ENCODE results near the gene CHPF.
A peak's percentile ranks its signal among the peaks of the same experiment; 100 is the strongest.

CHPF gene, protein sequence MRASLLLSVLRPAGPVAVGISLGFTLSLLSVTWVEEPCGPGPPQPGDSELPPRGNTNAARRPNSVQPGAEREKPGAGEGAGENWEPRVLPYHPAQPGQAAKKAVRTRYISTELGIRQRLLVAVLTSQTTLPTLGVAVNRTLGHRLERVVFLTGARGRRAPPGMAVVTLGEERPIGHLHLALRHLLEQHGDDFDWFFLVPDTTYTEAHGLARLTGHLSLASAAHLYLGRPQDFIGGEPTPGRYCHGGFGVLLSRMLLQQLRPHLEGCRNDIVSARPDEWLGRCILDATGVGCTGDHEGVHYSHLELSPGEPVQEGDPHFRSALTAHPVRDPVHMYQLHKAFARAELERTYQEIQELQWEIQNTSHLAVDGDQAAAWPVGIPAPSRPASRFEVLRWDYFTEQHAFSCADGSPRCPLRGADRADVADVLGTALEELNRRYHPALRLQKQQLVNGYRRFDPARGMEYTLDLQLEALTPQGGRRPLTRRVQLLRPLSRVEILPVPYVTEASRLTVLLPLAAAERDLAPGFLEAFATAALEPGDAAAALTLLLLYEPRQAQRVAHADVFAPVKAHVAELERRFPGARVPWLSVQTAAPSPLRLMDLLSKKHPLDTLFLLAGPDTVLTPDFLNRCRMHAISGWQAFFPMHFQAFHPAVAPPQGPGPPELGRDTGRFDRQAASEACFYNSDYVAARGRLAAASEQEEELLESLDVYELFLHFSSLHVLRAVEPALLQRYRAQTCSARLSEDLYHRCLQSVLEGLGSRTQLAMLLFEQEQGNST

DNA sequence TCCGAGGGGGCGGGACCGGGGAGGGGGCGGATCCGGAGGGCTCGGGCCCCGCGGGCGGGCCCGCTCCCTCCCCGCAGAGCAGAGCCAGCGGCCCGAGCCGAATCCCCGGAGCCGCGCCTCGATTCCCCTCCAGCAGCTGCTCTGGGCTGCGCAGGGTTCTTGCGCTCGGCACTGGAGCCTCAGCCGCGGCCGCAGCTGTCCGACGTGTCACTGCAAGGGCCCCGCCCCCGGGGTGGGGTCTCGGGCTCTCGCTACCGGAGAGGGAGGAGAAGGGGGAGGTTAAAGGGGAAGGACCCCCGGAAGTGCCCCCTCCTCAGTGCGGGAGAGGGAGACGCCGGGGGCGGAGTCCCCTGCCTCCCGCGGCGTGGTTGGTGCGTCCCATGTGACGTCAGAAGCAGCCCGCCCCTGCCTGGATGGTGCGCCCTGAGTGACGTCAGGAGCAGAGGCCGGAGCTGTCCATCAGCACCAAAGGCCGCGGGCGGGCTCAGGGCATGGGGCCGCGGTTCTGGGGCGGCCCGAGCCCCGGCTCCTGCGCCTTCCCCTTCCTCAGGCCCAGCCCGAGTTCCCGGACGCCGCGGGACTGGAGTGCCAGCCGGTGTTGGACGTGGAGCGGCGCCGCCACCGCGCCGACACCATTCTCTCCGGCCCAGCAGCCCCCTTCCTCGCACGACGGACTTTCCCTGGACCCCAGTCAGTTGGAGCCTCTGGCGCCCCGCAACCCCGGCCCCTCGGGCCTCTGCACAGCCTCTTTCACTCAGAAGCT is at the start of gene CHPF, which contains the start of gene TMEM198:
CHPF (minus strand) TSS at position 214 of the 763 bp plus-strand sequence. CDS start 271 bp downstream, outside the sequence.
TMEM198 (plus strand) TSS at position 433 of the 763 bp plus-strand sequence. CDS start 700 bp downstream, outside the sequence.
- Mint-ChIP-seq H3K27me3 (ENCODE audit: low read depth) (peaks cover 25% of the 10 kb centered on the region), H3K36me3 (ENCODE audit: low read depth) (peaks cover 8% of the 10 kb centered on the region), H3K9me3 (no peaks in the 10 kb centered on the region)

DNA sequence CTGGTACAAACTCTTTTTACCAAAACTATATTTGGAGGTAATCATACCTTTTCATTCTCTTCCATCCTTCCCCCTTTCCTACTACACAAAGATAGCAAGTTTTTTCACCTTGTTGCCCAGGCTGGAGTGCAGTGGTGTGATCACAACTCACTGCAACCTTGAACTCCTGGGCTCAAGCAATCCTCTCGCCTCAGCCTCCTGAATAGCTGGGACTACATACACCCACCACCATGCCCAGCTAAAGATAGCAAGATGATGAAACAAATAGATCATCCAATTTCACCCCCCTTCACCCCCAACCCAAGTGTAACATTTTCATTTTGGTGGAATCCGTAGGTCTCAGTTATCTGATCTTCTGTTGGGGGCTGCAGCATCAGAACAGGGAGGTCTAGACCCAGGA is 49.5 kb upstream of the CHPF start:
- H3K4me1 Mint-ChIP-seq (ENCODE audit: low read depth): peaks cover 8% of the 10 kb centered on the region
- H3K27ac Mint-ChIP-seq: no peak overlapping the region
- peaks cover 5% of the 10 kb centered on the region for H3K27me3 Mint-ChIP-seq (ENCODE audit: low read depth)
- no peak overlapping the region for H3K4me3 Mint-ChIP-seq
- peaks cover under 1% of the 10 kb centered on the region for H3K36me3 Mint-ChIP-seq (ENCODE audit: low read depth)
- no peaks in the 10 kb centered on the region for H3K9me3 Mint-ChIP-seq

More for the DNA sequence above, at the start of gene CHPF, which contains the start of gene TMEM198:
- peak within 1 kb of the TSS; percentile 88 for H3K4me3 Mint-ChIP-seq
- peaks cover 11% of the 10 kb centered on the region for H3K4me1 Mint-ChIP-seq (ENCODE audit: low read depth)
- H3K27ac Mint-ChIP-seq: peak within 1 kb of the TSS; percentile 87

DNA sequence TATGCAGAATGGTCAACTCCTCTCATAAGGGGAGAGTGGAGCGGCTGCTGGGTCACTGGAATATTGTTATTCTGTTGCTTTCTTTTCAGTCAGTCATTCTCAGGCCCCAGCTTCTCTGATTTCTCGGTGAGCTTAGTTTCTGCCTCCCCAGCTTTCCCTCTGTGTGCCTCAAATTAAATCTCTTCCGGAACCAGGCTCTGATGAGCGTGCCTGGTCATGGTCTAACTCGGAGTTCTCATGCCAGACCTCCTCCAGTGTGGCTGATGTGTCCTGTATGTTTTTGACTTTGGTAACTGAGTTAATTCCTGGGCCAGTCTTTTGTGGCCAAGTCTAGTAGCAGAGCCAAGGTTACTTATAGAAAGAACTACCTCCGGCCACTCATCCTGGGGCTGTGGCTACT is 49.1 kb upstream of the CHPF start:
- no peak overlapping the region for H3K4me3 Mint-ChIP-seq
- peaks cover 5% of the 10 kb centered on the region for H3K4me1 Mint-ChIP-seq (ENCODE audit: low read depth)
- peaks cover 5% of the 10 kb centered on the region for H3K27me3 Mint-ChIP-seq (ENCODE audit: low read depth)
- H3K9me3 Mint-ChIP-seq: no peaks in the 10 kb centered on the region
- H3K27ac Mint-ChIP-seq: no peak overlapping the region
- no peaks in the 10 kb centered on the region for H3K36me3 Mint-ChIP-seq (ENCODE audit: low read depth)

- no peak overlapping the region for H3K27ac Mint-ChIP-seq
- H3K4me1 Mint-ChIP-seq (ENCODE audit: low read depth): peaks cover 1% of the 10 kb centered on the region
- H3K36me3 Mint-ChIP-seq (ENCODE audit: low read depth): no peaks in the 10 kb centered on the region
- no peak overlapping the region for H3K4me3 Mint-ChIP-seq
- peaks cover 7% of the 10 kb centered on the region for H3K27me3 Mint-ChIP-seq (ENCODE audit: low read depth)
- H3K9me3 Mint-ChIP-seq: no peaks in the 10 kb centered on the region
These were observed 47.5 kb upstream of the CHPF start for GRCh38 chr2:219591091-219591490.

- no peak overlapping the region for H3K4me3 Mint-ChIP-seq
- H3K27me3 Mint-ChIP-seq (ENCODE audit: low read depth): peaks cover 14% of the 10 kb centered on the region
- no peak overlapping the region for H3K27ac Mint-ChIP-seq
- no peaks in the 10 kb centered on the region for H3K9me3 Mint-ChIP-seq
- H3K36me3 Mint-ChIP-seq (ENCODE audit: low read depth): no peaks in the 10 kb centered on the region
- no peaks in the 10 kb centered on the region for H3K4me1 Mint-ChIP-seq (ENCODE audit: low read depth)
These were observed 37.7 kb upstream of the CHPF start for GRCh38 chr2:219581346-219581745.

DNA sequence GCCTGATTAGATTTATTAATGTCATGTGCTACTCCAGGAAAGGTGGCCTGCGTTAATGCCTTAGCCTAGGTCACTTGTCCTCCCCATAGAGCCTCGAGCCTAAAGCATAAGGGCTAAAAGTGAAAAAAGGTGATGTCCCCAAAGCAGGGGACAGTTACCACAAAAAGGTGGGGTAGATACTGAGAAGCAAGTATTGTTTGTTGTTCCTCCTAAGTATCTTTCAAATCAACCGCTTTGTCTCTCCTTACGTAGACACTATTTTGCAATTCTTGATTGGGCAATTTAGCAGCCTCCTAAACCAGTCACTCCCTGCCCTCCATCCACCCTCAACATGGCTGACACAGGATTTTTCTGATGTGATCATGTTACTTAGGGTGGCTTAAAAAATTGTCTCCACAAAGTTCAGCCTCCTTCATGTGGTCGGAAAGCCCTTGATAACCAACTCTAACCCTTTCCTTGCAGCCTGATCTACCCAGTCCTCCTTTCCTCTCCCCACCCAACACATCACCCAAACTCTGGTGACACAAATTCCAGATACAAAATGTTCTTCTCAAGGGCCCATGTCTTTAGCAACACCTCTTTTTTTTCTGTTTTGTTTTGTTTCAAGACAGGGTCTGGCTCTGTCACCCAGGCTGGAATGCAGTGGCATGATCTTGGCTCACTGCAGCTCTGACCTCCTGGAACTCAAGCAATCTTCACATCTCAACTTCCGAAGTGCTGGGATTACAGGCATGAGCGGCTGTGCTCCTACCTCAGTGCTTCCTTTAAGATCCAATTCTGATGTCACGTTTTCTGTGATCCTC is 35.4 kb upstream of the CHPF start:
- H3K4me1 Mint-ChIP-seq (ENCODE audit: low read depth): no peaks in the 10 kb centered on the region
- H3K4me3 Mint-ChIP-seq: no peak overlapping the region
- no peaks in the 10 kb centered on the region for H3K9me3 Mint-ChIP-seq
- peaks cover 15% of the 10 kb centered on the region for H3K27me3 Mint-ChIP-seq (ENCODE audit: low read depth)
- H3K27ac Mint-ChIP-seq: peak overlapping the region; percentile 34
- H3K36me3 Mint-ChIP-seq (ENCODE audit: low read depth): no peaks in the 10 kb centered on the region

DNA sequence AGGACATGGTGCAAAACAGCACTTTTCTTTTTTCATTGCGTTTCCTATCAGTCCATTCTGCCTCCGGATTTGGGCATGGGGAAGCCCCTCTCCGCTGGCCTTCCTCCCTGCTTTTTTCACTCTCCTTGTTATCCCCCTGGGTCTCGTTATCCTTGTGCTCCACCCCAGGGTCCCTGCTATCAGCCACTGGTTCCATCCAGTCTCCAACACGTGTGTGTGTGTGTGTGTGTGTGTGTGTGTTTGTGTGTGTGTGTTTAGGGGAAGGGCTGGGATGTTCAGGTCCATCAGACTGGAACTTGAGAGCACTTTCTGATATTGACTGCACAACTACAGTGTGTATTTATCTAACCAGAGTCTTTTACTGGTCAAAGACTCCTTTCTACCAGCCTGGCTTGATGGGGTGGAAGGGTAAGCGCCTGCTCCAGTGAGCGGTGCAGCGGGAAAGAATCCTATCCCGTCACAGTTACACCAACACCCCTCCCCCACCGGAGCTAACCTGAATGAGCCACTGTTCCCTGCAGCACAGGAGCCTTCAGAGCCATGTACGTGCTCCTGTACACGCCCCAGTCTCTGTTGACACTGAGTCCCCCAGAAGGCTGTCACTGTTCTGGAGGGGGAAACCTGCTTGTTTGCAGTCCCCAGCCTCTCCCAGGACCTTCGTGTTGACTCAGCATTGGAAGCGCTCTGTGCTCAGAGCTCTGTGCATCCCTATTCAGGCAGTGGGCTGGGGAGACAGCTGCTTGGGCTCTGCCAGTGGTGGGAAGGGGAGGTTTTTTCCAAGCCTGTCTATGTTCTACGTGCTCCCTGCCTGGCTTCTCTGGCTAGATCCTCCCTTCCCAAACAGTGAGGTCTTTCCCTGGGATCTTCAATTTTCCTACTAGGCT is 33.1 kb upstream of the CHPF start:
- Mint-ChIP-seq H3K9me3 (no peaks in the 10 kb centered on the region), H3K36me3 (ENCODE audit: low read depth) (no peaks in the 10 kb centered on the region), H3K4me1 (ENCODE audit: low read depth) (no peaks in the 10 kb centered on the region), H3K27me3 (ENCODE audit: low read depth) (peaks cover 32% of the 10 kb centered on the region), H3K27ac (no peak overlapping the region), H3K4me3 (no peak overlapping the region)

- peaks cover 34% of the 10 kb centered on the region for H3K27me3 Mint-ChIP-seq (ENCODE audit: low read depth)
- H3K9me3 Mint-ChIP-seq: no peaks in the 10 kb centered on the region
- H3K4me3 Mint-ChIP-seq: no peak overlapping the region
These were observed 32.2 kb upstream of the CHPF start for GRCh38 chr2:219575566-219576504.

DNA sequence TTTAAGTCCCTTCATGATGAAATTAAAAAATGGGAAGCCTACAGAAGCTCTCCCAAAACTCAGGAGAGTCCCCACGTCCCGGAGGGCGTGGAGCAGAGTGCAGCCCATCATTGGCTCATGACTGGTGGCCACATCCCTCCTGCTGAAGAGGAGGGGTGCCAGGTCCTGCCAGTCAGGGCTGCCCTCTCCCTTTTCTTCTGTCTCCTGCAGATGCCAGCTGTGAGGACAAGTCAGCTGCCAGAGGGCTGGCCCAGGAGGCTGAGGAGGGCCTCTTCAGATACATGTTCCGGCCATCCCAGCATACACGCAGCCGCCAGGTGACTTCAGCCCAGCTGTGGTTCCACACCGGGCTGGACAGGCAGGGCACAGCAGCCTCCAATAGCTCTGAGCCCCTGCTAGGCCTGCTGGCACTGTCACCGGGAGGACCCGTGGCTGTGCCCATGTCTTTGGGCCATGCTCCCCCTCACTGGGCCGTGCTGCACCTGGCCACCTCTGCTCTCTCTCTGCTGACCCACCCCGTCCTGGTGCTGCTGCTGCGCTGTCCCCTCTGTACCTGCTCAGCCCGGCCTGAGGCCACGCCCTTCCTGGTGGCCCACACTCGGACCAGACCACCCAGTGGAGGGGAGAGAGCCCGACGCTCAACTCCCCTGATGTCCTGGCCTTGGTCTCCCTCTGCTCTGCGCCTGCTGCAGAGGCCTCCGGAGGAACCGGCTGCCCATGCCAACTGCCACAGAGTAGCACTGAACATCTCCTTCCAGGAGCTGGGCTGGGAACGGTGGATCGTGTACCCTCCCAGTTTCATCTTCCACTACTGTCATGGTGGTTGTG is 31.1 kb upstream of the CHPF start:
- Mint-ChIP-seq H3K4me3 (no peak overlapping the region), H3K36me3 (ENCODE audit: low read depth) (no peaks in the 10 kb centered on the region), H3K27ac (no peak overlapping the region), H3K27me3 (ENCODE audit: low read depth) (peaks cover 40% of the 10 kb centered on the region), H3K9me3 (no peaks in the 10 kb centered on the region), H3K4me1 (ENCODE audit: low read depth) (no peaks in the 10 kb centered on the region)

More at GRCh38 chr2:219575566-219576504, 32.2 kb upstream of the CHPF start:
- Mint-ChIP-seq H3K4me1 (ENCODE audit: low read depth) (no peaks in the 10 kb centered on the region), H3K27ac (no peak overlapping the region), H3K36me3 (ENCODE audit: low read depth) (no peaks in the 10 kb centered on the region)

DNA sequence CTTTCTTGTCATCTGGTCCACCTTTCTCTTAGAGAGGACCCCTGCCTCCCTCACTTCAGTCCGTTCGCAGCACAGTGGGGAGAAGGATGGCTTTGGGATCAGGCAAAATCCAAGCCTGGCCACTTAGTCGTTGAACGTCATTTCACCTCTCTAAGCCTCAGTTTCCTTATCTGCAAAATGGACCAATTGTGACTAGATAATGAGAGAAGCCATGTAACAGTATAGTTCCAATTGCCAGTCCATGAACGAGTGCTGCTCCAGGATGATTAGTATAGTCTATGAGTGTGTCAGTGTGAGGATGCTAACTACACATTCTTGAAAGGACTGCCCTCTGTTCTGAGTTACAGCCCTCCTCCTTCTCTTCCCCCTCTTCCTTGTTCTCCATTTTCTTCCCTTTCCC is 29.6 kb upstream of the CHPF start:
- Mint-ChIP-seq H3K27me3 (ENCODE audit: low read depth) (peaks cover 41% of the 10 kb centered on the region), H3K4me1 (ENCODE audit: low read depth) (no peaks in the 10 kb centered on the region), H3K9me3 (no peaks in the 10 kb centered on the region), H3K36me3 (ENCODE audit: low read depth) (no peaks in the 10 kb centered on the region), H3K27ac (no peak overlapping the region), H3K4me3 (no peak overlapping the region)

DNA sequence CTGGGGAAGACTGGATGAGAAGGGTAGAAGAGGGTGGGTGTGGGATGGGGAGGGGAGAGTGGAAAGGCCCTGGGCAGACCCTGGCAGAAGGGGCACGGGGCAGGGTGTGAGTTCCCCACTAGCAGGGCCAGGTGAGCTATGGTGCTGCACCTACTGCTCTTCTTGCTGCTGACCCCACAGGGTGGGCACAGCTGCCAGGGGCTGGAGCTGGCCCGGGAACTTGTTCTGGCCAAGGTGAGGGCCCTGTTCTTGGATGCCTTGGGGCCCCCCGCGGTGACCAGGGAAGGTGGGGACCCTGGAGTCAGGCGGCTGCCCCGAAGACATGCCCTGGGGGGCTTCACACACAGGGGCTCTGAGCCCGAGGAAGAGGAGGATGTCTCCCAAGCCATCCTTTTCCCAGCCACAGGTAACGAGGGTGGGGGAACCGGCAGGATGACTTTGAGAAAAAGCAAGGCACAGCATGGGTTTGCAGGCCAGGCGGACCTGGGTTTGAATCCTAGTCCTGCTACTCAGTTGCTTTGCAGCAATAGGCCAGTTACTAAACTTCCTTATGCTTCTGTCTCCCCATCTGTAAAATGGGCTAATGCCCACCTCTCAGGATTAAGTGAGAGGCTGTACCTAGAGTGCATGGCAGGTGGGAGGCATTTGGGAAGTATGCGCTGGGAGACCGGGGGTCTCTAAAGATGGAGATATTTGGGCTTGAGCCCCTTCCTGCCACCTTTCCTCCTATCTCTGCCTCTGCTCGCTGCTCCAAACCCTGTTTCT is 28.8 kb upstream of the CHPF start, which contains the start of gene INHA:
INHA (plus strand) TSS at position 74 of the 765 bp plus-strand sequence; CDS start at position 139, 65 bp downstream.
- H3K9me3 Mint-ChIP-seq: no peaks in the 10 kb centered on the region
- H3K36me3 Mint-ChIP-seq (ENCODE audit: low read depth): no peaks in the 10 kb centered on the region
- no peak within 1 kb of the TSS for H3K27ac Mint-ChIP-seq
- no peak within 1 kb of the TSS for H3K4me3 Mint-ChIP-seq
- peaks cover 41% of the 10 kb centered on the region for H3K27me3 Mint-ChIP-seq (ENCODE audit: low read depth)
- no peaks in the 10 kb centered on the region for H3K4me1 Mint-ChIP-seq (ENCODE audit: low read depth)
